PC-9 (cell line): Measurements from ENCODE around the gene ALG14. TPM values are rescaled to one million over a fixed set of nuclear protein-coding genes. Genes with fewer than 3 reads are reported as not detected.
"Not testable (repeated sequence)": the region's sequence is repeated elsewhere in the genome, so short reads cannot be mapped to it uniquely, and the experiment has no call there.

Source experiments
- BruUV-seq: library from RNA; stranded (reverse); fragments of 400-500 nt; replicated peaks from 2 replicates; lab custom pipeline; 2021; lab: Mats Ljungman, UMichigan
- CTCF ChIA-PET: fragments of 300-600 bp; sonication (Branson Sonifier 250); formaldehyde crosslinking; loops from one replicate; lab custom pipeline; 2022; ENCODE audit warnings: antibody characterized with exemption; lab: Charles Lee
- POLR2A ChIA-PET: fragments of 300-600 bp; sonication (Branson Sonifier 250); formaldehyde crosslinking; loops from one replicate; lab custom pipeline; 2022; ENCODE audit warnings: antibody characterized with exemption; ENCODE audit not compliant: unreplicated experiment; lab: Charles Lee
- DNase-seq, 2 experiments: peaks; one replicate each; pipeline versions ENCODE4 v3.0.0 to v3.0.0-alpha.2; 2015 to 2022; ENCODE audit warnings: mixed read lengths in 1 of 2
- H2AFZ ChIP-seq: fragments of 200-600 bp; sonication (generic); 2 replicates; pipeline ENCODE4 v1.8.1; 2017; ENCODE audit warnings: antibody characterized with exemption
- H3F3A ChIP-seq: fragments of 200-600 bp; sonication (generic); 2 replicates; pipeline ENCODE4 v1.8.1; 2017; ENCODE audit warnings: antibody characterized with exemption, mild to moderate bottlenecking, low read depth; ENCODE audit not compliant: insufficient read depth
- H3K27ac ChIP-seq: fragments of 200-600 bp; sonication (generic); 2 replicates; pipeline ENCODE4 v1.6.1; 2016; ENCODE audit warnings: mixed run types
- H3K27me3 ChIP-seq: fragments of 200-600 bp; sonication (generic); 2 replicates; pipeline ENCODE4 v1.6.1; 2016; ENCODE audit warnings: low read depth, mixed run types; ENCODE audit not compliant: insufficient read depth
- H3K36me3 ChIP-seq: fragments of 200-600 bp; sonication (generic); 2 replicates; pipeline ENCODE4 v1.6.1; 2016; ENCODE audit warnings: low read depth, mixed run types
- H3K4me1 ChIP-seq: fragments of 200-600 bp; sonication (generic); replicated peaks from 2 replicates; pipeline ENCODE4 v1.6.1; 2016; ENCODE audit warnings: mixed run types; ENCODE audit not compliant: insufficient read depth
- H3K4me2 ChIP-seq: fragments of 200-600 bp; sonication (generic); 2 replicates; pipeline ENCODE4 v1.6.1; 2017; ENCODE audit warnings: mixed run types
- H3K4me3 ChIP-seq: fragments of 200-600 bp; sonication (generic); 2 replicates; pipeline ENCODE4 v1.6.1; 2016; ENCODE audit warnings: mixed run types
- H3K79me2 ChIP-seq: fragments of 200-600 bp; sonication (generic); 2 replicates; pipeline ENCODE4 v1.6.1; 2017; ENCODE audit warnings: low read depth, mixed run types
- H3K9me2 ChIP-seq: fragments of 200-600 bp; sonication (generic); 2 replicates; pipeline ENCODE4 v1.8.1; 2017; ENCODE audit warnings: mild to moderate bottlenecking; ENCODE audit not compliant: insufficient read depth
- H3K9me3 ChIP-seq: fragments of 200-600 bp; sonication (generic); 2 replicates; pipeline ENCODE4 v1.8.1; 2016; ENCODE audit warnings: low read depth; ENCODE audit not compliant: insufficient read depth
- H4K20me1 ChIP-seq: fragments of 200-600 bp; sonication (generic); 2 replicates; pipeline ENCODE4 v1.8.1; 2017; ENCODE audit not compliant: insufficient read depth
- EZH2 ChIP-seq: fragments of 200-600 bp; sonication (generic); IDR thresholded peaks from 2 replicates; pipeline ENCODE4 v1.8.0; 2017; ENCODE audit warnings: antibody characterized with exemption, low read depth
- intact Hi-C: fragments of 100-400 bp; cut with micrococcal nuclease; formaldehyde crosslinking; loops from one replicate; pipeline ENCODE4 v1.10.0; 2022; ENCODE audit not compliant: unreplicated experiment
- total RNA-seq: library from RNA; stranded (reverse); gene quantifications from 2 replicates; pipeline ENCODE4 v1.2.3, GENCODE V29; 2021
- TF ChIP-seq, protein P1 (sequence below): fragments of 200-600 bp; sonication (generic); conservative IDR thresholded peaks from 2 replicates; pipeline ENCODE4 v1.6.1; 2017; ENCODE audit warnings: mixed run types, antibody characterized with exemption, mild to moderate bottlenecking, moderate library complexity

Gene ALG14
- total RNA-seq, 1 experiment from 2014 or later = 8.6 TPM

- POLR2A ChIA-PET = interaction anchor here (0.8 kb wide), 1 partner anchor 163 kb away, joined by 3 read pairs; no protein-coding TSS in a partner anchor
- Histone ChIP-seq H4K20me1 (no peaks in the 10 kb centered on the region), H3F3A (peaks cover 25% of the 10 kb centered on the region; the same call in 1 of the 2 replicates), H3K4me3 (no peak overlapping the region), H3K9me3 (no peaks in the 10 kb centered on the region; the same call in 1 of the 2 replicates), H3K9me2 (no peaks in the 10 kb centered on the region), H3K27me3 (no peaks in the 10 kb centered on the region), H3K4me1 (peaks cover 26% of the 10 kb centered on the region), H3K4me2 (no peak overlapping the region), H3K79me2 (no peaks in the 10 kb centered on the region), H3K36me3 (no peaks in the 10 kb centered on the region), H3K27ac (peak overlapping the region; percentile 75), H2AFZ (no peak overlapping the region)
- DNase-seq = no peak
- no TSS peak for BruUV-seq
- intact Hi-C loops = no loop called here
- CTCF ChIA-PET = no interaction called here
- no peak for TF ChIP-seq EZH2
These were observed 22.2 kb upstream of the ALG14 start for GRCh38 chr1:95094923-95095322.

- BruUV-seq = no TSS peak
- no peaks in the 10 kb centered on the region for H3K79me2 ChIP-seq
- POLR2A ChIA-PET = no interaction called here
These were observed 20.5 kb upstream of the ALG14 start for GRCh38 chr1:95093296-95093695.

GRCh38 chr1:95092891-95093290 lies 20.1 kb upstream of the ALG14 start:
- H3K4me2 ChIP-seq, intact Hi-C loops, H2AFZ ChIP-seq, H3K9me3 ChIP-seq, H3K36me3 ChIP-seq, H3K79me2 ChIP-seq, DNase-seq, POLR2A ChIA-PET, H3K9me2 ChIP-seq, H4K20me1 ChIP-seq, H3K27ac ChIP-seq, H3K4me3 ChIP-seq, H3K27me3 ChIP-seq, BruUV-seq, CTCF ChIA-PET: not testable (repeated sequence)
- Histone ChIP-seq H3K4me1 (peaks cover 26% of the 10 kb centered on the region), H3F3A (peaks cover 26% of the 10 kb centered on the region; the same call in 1 of the 2 replicates)

More at GRCh38 chr1:95093296-95093695, 20.5 kb upstream of the ALG14 start:
- TF ChIP-seq, protein P1, sequence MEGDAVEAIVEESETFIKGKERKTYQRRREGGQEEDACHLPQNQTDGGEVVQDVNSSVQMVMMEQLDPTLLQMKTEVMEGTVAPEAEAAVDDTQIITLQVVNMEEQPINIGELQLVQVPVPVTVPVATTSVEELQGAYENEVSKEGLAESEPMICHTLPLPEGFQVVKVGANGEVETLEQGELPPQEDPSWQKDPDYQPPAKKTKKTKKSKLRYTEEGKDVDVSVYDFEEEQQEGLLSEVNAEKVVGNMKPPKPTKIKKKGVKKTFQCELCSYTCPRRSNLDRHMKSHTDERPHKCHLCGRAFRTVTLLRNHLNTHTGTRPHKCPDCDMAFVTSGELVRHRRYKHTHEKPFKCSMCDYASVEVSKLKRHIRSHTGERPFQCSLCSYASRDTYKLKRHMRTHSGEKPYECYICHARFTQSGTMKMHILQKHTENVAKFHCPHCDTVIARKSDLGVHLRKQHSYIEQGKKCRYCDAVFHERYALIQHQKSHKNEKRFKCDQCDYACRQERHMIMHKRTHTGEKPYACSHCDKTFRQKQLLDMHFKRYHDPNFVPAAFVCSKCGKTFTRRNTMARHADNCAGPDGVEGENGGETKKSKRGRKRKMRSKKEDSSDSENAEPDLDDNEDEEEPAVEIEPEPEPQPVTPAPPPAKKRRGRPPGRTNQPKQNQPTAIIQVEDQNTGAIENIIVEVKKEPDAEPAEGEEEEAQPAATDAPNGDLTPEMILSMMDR = no peak
- TF ChIP-seq EZH2 = no peak
- Histone ChIP-seq H3K27me3 (no peaks in the 10 kb centered on the region), H3K9me2 (no peaks in the 10 kb centered on the region), H4K20me1 (no peaks in the 10 kb centered on the region), H3K4me1 (peaks cover 26% of the 10 kb centered on the region), H3K4me2 (no peak overlapping the region), H3K36me3 (no peaks in the 10 kb centered on the region), H3K9me3 (no peaks in the 10 kb centered on the region; the same call in 1 of the 2 replicates), H3K27ac (no peak overlapping the region), H3F3A (peaks cover 25% of the 10 kb centered on the region; the same call in 1 of the 2 replicates), H2AFZ (no peak overlapping the region), H3K4me3 (no peak overlapping the region)
- CTCF ChIA-PET = no interaction called here
- intact Hi-C loops = no loop called here
- no peak for DNase-seq

DNA sequence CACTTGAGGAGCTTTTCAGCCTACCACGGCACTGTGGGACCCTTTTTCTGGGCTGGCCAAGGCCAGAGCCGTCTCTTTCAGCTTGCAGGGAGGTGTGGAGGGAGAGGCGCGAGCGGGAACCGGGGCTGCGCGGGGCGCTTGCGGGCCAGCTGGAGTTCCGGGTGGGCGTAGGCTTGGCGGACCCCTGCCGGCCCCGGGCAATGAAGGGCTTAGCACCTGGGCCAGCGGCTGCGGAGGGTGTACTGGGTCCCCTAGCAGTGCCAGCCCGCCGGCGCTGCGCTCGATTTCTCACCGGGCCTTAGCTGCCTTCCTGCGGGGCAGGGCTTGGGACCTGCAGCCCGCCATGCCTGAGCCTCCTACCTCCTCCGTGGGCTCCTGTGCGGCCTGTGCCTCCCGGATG lies 18.5 kb upstream of the ALG14 start:
- H3K4me2 ChIP-seq, H3K27ac ChIP-seq, H2AFZ ChIP-seq, H3K79me2 ChIP-seq, CTCF ChIA-PET, H3K9me3 ChIP-seq, POLR2A ChIA-PET, H3K36me3 ChIP-seq, DNase-seq, H4K20me1 ChIP-seq, H3K27me3 ChIP-seq, intact Hi-C loops, H3K4me3 ChIP-seq, H3K9me2 ChIP-seq, BruUV-seq: not testable (repeated sequence)
- peaks cover 32% of the 10 kb centered on the region for H3F3A ChIP-seq
- H3K4me1 ChIP-seq = peaks cover 30% of the 10 kb centered on the region
